ENCODE results near the gene COTL1.

The COTL1 gene

DNA sequence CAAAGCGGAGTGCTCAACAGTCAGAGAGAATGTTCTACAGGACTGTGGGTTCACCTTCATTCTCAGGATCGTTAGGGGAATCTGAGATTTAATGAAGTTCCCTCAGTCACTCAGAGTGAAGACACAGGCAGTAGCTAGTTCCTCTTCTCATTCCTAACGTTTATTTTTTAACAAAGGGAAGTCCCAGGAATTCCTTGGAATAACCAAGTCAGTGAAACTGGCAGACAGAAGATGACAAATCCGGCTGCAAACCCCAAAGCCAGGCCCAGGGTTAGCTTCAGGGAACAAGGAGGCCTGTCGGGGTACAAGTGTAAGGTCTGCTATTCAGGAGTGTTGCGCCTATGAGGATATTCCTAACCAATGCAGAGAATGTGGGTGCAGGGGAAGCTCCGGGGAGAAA lies 42.0 kb downstream of the COTL1 start:
- Histone ChIP-seq H3K36me3 (ENCODE audit: insufficient read depth, low read length) (no peaks in the 10 kb centered on the region), H3K9me3 (ENCODE audit: low read length) (no peaks in the 10 kb centered on the region), H3K27me3 (ENCODE audit: control insufficient read depth in 1 of 2, insufficient read depth in 2 of 2, low read length in 2 of 2) (no peaks in the 10 kb centered on the region), H3K4me3 (ENCODE audit: low read depth in 1 of 2, low read length in 2 of 2) (no peak overlapping the region), H3K4me1 (ENCODE audit: insufficient read depth, low read length) (no peaks in the 10 kb centered on the region), H3K27ac (ENCODE audit: low read depth, low read length) (no peak overlapping the region), H3K9ac (ENCODE audit: low read length) (no peak overlapping the region)

DNA sequence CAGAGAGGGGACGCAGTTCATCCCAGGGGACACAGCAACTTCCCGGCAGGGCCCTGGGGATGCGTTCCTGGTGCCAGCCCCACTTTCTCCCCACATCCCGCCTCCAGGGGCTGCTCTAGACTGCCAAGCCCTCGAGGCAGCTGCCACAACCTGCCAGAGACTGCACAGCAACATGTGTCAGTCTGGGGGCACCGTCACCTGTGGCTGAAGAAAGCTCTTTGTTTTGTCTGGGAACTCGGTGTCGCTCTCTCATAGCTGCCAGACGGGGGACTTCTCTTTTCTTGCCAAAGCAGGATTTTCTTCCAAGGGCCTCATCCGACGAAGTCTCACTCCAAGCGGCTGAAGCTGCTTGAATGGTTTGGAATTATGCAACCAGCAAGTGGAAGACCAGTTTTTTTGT lies 43.7 kb downstream of the COTL1 start:
- Histone ChIP-seq H3K27me3 (ENCODE audit: control insufficient read depth in 1 of 2, insufficient read depth in 2 of 2, low read length in 2 of 2) (no peaks in the 10 kb centered on the region), H3K36me3 (ENCODE audit: insufficient read depth, low read length) (no peaks in the 10 kb centered on the region), H3K4me1 (ENCODE audit: insufficient read depth, low read length) (no peaks in the 10 kb centered on the region), H3K27ac (ENCODE audit: low read depth, low read length) (no peak overlapping the region), H3K9me3 (ENCODE audit: low read length) (no peaks in the 10 kb centered on the region), H3K9ac (ENCODE audit: low read length) (no peak overlapping the region), H3K4me3 (ENCODE audit: low read depth in 1 of 2, low read length in 2 of 2) (no peak overlapping the region)

DNA sequence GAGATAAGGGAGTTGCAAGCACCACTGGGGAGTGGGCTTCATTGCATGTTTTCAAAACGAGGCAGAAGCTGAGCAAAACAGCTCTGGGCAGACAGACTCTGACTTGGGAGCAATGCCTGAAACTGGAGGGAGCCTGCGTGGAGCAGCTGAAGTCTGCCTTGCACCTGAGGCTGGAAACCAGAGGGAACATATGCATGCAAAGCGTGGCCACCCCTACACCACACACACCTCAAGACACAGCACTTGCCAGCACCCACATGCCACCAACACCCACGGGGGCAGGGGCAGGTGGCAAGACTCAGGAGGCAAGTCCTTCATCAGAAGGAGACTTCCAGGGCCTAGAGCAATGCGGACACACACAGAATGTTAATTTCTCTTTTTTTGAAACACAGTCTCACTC lies 45.8 kb downstream of the COTL1 start:
- Histone ChIP-seq H3K4me1 (ENCODE audit: insufficient read depth, low read length) (no peaks in the 10 kb centered on the region), H3K27ac (ENCODE audit: low read depth, low read length) (no peak overlapping the region), H3K9me3 (ENCODE audit: low read length) (no peaks in the 10 kb centered on the region)

DNA sequence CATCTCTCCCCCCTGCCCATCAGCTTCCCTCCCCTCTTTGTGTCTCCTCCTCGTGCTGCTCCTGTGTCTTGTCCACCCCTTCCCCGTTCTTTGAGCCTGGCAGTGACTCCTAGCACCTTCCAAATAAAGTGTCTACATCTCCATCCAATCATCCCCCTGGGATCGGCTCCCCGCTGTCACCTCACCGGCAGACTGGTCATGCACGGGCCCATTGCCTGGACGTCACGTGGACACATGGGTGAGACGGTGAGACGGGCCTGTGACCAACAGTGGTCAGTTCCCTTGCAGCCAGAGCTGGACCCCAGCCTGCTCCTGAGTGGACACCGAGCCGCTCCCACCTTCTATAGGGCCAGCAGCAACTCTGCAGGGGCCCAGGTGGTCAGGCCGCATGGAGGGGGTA lies 46.4 kb downstream of the COTL1 start:
- Histone ChIP-seq H3K9me3 (ENCODE audit: low read length) (no peaks in the 10 kb centered on the region), H3K36me3 (ENCODE audit: insufficient read depth, low read length) (no peaks in the 10 kb centered on the region), H3K9ac (ENCODE audit: low read length) (no peak overlapping the region), H3K27me3 (ENCODE audit: control insufficient read depth in 1 of 2, insufficient read depth in 2 of 2, low read length in 2 of 2) (no peaks in the 10 kb centered on the region), H3K4me1 (ENCODE audit: insufficient read depth, low read length) (no peaks in the 10 kb centered on the region), H3K27ac (ENCODE audit: low read depth, low read length) (no peak overlapping the region), H3K4me3 (ENCODE audit: low read depth in 1 of 2, low read length in 2 of 2) (no peak overlapping the region)

More for the DNA sequence above, 45.8 kb downstream of the COTL1 start:
- H3K4me3 ChIP-seq (ENCODE audit: low read depth in 1 of 2, low read length in 2 of 2) = no peak overlapping the region
- H3K9ac ChIP-seq (ENCODE audit: low read length) = no peak overlapping the region
- no peaks in the 10 kb centered on the region for H3K36me3 ChIP-seq (ENCODE audit: insufficient read depth, low read length)
- H3K27me3 ChIP-seq (ENCODE audit: control insufficient read depth in 1 of 2, insufficient read depth in 2 of 2, low read length in 2 of 2) = no peaks in the 10 kb centered on the region

DNA sequence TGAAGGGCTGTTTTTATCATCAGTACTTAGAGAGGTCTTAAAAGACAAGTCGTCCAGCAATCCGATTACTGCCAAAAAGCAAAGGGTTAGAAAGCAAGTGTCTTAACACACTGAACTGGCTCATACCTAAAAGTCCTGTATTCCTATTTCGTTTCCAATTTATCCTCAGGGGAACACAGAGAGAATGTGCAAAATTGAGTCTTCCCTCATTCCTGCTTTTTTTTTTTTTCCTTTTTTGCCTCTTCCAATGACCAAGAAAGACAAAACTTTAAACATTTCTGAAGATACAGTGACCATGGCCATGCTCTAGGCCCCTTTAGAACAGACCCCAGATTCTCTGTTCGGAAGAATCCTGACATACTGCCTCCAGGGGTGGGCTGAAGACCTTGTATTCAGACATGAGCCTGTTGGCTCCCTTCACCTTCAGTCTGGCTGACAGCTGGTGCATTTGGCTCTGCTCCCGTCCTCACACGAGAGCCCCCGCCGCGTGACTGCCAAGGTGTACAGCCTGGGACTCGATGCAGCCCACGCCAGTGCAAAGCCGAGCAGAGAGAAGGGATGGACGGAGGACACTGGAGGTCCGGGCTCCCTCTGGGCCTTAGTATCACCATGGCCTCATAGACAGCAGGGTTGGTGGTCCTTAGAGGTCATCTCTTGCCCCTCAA lies 47.0 kb downstream of the COTL1 start:
- Histone ChIP-seq H3K27me3 (ENCODE audit: control insufficient read depth in 1 of 2, insufficient read depth in 2 of 2, low read length in 2 of 2) (no peaks in the 10 kb centered on the region), H3K4me3 (ENCODE audit: low read depth in 1 of 2, low read length in 2 of 2) (no peak overlapping the region), H3K36me3 (ENCODE audit: insufficient read depth, low read length) (no peaks in the 10 kb centered on the region), H3K9ac (ENCODE audit: low read length) (no peak overlapping the region), H3K9me3 (ENCODE audit: low read length) (no peaks in the 10 kb centered on the region), H3K27ac (ENCODE audit: low read depth, low read length) (no peak overlapping the region), H3K4me1 (ENCODE audit: insufficient read depth, low read length) (no peaks in the 10 kb centered on the region)

DNA sequence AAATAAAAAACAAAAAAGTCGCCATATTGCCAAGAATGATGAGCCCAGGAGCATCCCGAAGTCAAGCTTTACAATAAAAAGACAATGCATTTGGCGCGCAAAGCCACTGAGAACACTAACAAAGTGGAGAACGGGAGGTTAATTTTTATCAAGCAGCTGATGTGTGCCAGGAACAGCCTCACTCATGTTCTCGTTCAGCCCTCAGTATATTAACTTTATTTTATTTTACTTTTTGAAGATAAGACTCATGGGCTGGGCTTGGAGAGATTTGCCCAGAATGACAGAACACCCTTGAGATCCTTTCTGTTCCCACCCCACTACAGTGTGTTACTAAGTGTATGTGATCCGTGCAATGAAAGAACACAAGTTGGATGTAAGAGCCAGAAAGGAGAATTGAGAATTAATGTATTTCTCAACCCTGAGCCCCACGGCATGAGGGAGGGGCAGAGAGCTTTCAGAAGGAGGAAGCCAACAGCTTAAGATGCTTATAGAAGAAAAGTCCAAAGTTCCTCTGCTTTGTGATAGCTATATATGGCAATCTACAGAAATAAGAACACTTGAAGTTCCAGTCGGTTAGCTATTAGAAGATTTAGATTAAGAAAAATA lies 48.4 kb downstream of the COTL1 start:
- no peak overlapping the region for H3K27ac ChIP-seq (ENCODE audit: low read depth, low read length)
- H3K9ac ChIP-seq (ENCODE audit: low read length) = no peak overlapping the region

DNA sequence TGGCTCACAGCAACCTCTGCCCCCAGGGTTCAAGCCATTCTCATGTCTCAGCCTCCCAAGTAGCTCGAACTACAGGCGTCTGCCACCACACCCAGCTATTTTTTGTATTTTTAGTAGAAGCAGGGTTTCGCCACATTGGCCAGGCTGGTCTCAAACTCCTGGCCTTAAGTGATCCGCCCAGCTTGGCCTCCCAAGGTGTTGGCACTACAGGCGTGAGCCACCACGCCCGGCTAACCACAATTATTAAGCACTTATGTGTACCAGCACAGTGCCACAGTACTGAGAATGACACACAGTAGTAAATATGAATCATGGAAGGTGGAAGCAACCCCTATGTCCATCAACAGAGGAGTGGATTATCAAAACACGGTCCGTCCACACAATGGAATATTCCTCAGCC lies 49.8 kb downstream of the COTL1 start:
- Histone ChIP-seq H3K4me3 (ENCODE audit: low read depth in 1 of 2, low read length in 2 of 2) (no peak overlapping the region), H3K36me3 (ENCODE audit: insufficient read depth, low read length) (no peaks in the 10 kb centered on the region), H3K27ac (ENCODE audit: low read depth, low read length) (no peak overlapping the region), H3K4me1 (ENCODE audit: insufficient read depth, low read length) (no peaks in the 10 kb centered on the region), H3K27me3 (ENCODE audit: control insufficient read depth in 1 of 2, insufficient read depth in 2 of 2, low read length in 2 of 2) (no peaks in the 10 kb centered on the region), H3K9me3 (ENCODE audit: low read length) (no peaks in the 10 kb centered on the region), H3K9ac (ENCODE audit: low read length) (no peak overlapping the region)

More for the DNA sequence above, 48.4 kb downstream of the COTL1 start:
- H3K27me3 ChIP-seq (ENCODE audit: control insufficient read depth in 1 of 2, insufficient read depth in 2 of 2, low read length in 2 of 2) = no peaks in the 10 kb centered on the region
- no peaks in the 10 kb centered on the region for H3K36me3 ChIP-seq (ENCODE audit: insufficient read depth, low read length)
- H3K9me3 ChIP-seq (ENCODE audit: low read length) = no peaks in the 10 kb centered on the region
- H3K4me1 ChIP-seq (ENCODE audit: insufficient read depth, low read length) = no peaks in the 10 kb centered on the region
- no peak overlapping the region for H3K4me3 ChIP-seq (ENCODE audit: low read depth in 1 of 2, low read length in 2 of 2)

DNA sequence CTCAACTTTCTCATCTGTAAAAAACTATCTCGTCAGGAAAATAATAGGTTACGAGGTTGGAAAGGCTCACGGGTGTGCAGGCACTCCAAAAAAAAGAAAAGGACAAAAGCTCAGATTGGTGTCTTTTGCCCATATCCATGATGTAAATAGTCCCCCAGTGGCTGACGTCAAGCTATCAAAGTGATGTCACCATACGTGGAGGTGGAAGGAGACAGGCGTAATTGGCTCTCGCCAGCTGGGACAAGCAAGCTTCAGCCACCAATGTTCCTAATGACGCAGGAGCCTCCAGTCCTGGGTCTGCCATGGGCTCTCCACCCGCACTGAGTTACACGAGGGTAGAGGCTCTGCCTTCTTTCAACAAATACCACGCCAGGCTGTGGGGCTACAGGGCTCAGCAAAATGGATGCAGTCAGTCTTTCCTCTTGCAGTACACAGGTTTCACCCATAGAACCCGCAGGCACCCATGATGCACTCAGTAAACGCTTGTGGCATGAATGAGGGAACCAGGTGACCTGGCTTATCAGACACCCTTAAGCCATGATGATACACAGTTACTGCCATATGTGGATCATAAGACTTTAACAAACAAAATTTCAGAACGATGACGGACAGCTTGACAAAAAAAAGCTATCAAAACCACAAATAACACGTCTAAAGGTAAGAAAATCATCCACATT lies 50.5 kb downstream of the COTL1 start:
- no peaks in the 10 kb centered on the region for H3K9me3 ChIP-seq (ENCODE audit: low read length)
- no peaks in the 10 kb centered on the region for H3K4me1 ChIP-seq (ENCODE audit: insufficient read depth, low read length)
- no peak overlapping the region for H3K27ac ChIP-seq (ENCODE audit: low read depth, low read length)
- no peak overlapping the region for H3K9ac ChIP-seq (ENCODE audit: low read length)
- H3K27me3 ChIP-seq (ENCODE audit: control insufficient read depth in 1 of 2, insufficient read depth in 2 of 2, low read length in 2 of 2) = no peaks in the 10 kb centered on the region
- no peak overlapping the region for H3K4me3 ChIP-seq (ENCODE audit: low read depth in 1 of 2, low read length in 2 of 2)
- no peaks in the 10 kb centered on the region for H3K36me3 ChIP-seq (ENCODE audit: insufficient read depth, low read length)

DNA sequence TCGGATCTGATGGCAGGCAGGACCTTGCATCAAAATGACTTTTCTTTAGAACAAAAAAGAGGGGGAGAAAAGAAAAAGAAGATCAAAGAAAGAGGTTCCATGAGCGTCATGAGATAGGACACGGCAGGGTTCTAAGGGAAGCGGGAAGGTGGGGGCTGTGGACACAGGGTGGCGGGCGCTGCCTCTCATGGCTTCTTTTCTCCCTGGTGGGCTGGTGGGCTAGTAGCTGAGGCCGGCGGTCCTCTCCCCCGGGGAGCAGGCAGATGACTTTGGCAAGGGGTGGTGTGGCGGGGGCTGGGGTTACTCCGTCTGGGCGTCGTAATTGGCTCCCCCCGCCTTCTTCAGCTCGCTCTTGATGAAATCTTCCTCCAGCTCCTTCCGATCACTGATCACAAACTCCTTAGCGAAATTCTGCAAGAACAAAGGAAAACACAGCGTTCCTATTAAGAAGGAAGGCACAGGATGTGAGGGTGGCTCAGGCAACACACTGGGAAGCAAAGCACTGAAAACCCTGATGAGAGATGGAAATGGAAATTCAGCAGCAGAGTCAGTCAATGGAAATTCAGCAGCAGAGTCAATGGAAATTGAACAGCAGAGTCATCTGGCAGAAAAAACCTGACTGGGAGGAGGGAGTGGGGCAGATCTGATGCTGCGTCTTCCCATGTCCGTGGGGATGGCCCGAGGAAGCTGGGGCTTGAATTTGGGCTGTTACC lies 51.2 kb downstream of the COTL1 start:
- Histone ChIP-seq H3K36me3 (ENCODE audit: insufficient read depth, low read length) (no peaks in the 10 kb centered on the region), H3K27ac (ENCODE audit: low read depth, low read length) (no peak overlapping the region), H3K9me3 (ENCODE audit: low read length) (no peaks in the 10 kb centered on the region), H3K9ac (ENCODE audit: low read length) (no peak overlapping the region), H3K27me3 (ENCODE audit: control insufficient read depth in 1 of 2, insufficient read depth in 2 of 2, low read length in 2 of 2) (no peaks in the 10 kb centered on the region), H3K4me3 (ENCODE audit: low read depth in 1 of 2, low read length in 2 of 2) (no peak overlapping the region), H3K4me1 (ENCODE audit: insufficient read depth, low read length) (no peaks in the 10 kb centered on the region)

DNA sequence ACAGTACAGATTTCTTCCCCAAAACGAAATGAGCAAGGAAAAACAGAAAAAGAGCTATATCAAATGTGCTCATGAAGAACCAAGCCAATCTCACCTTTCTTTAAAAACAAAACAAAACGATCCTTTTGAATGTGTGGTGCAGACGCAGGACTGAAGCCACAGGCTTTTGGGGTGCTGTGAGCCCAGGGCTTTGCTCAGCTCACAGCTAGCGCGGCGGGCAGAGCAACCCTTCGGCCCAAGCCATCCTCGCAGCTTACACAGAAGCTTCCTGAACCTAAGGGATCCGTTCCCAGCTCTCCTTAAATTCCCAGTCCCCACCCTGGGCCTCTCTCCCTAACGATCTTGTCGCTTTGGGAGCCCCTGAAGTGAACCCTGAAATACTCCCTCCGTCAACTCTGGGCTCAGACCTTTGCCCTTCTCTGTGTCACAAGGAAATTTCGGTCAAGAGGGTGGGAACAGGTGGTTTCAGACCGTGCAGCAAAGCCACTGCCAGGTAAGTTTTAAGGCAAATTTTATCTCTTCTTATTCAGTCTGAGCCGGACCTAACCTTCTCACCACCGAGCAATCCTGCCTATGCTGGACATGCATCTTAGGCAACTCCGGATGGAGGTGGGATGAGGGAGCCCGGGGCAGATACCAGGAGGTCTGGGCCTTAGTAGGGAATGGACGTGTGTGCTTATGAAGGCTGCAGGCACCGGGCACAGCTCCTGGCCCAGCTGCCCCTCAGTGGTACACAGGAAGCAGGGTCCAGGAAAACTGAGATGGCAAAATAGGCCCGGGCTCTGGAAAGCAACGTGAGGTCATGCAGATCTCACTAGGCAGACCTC lies 52.0 kb downstream of the COTL1 start:
- H3K4me3 ChIP-seq (ENCODE audit: low read depth in 1 of 2, low read length in 2 of 2) = no peak overlapping the region
- no peaks in the 10 kb centered on the region for H3K9me3 ChIP-seq (ENCODE audit: low read length)
- H3K4me1 ChIP-seq (ENCODE audit: insufficient read depth, low read length) = no peaks in the 10 kb centered on the region
- H3K9ac ChIP-seq (ENCODE audit: low read length) = no peak overlapping the region
- H3K27me3 ChIP-seq (ENCODE audit: control insufficient read depth in 1 of 2, insufficient read depth in 2 of 2, low read length in 2 of 2) = no peaks in the 10 kb centered on the region
- H3K36me3 ChIP-seq (ENCODE audit: insufficient read depth, low read length) = no peaks in the 10 kb centered on the region
- no peak overlapping the region for H3K27ac ChIP-seq (ENCODE audit: low read depth, low read length)
